Thyroid gland (tissue), 4 donors: ENCODE data around the gene HAGHL.

ENCODE experiments used
- CTCF ChIP-seq, 6 experiments: fragments of 200-600 bp in 3 of 6; fragments of 450-650 bp in 3 of 6; sonication (generic) in 3 of 6; IDR thresholded peaks; one replicate each; pipeline ENCODE4 v1.5.1; 2016 to 2019; ENCODE audit warnings: antibody characterized with exemption in 6 of 6, mild to moderate bottlenecking in 2 of 6, inconsistent platforms in 1 of 6, moderate library complexity in 1 of 6
- POLR2A ChIP-seq, 2 donors: fragments of 450-650 bp; IDR thresholded peaks; one replicate each; pipeline ENCODE4 v1.6.1; 2017; ENCODE audit warnings: antibody characterized with exemption in 2 of 2, mild to moderate bottlenecking in 2 of 2, moderate library complexity in 1 of 2

DNA sequence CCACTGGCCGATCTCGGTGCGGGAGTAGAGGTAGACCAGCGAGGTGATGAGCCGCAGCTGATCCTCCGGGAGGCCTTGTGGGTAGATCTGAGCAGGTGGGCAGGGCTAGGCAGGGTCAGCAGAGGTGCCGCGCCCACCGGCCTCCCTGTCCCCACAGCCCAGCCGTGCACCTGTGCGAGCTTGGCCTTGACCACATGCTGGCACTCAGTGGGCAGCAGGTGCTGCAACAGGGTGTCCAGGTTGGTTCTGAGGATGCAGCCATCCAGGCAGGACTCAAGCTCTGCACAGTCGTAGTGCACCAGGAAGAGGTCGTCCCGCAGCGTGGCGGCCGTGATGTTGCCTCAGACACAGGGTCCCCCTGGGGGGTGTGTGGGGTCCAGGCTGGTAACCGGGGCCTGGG is 46.1 kb downstream of the HAGHL start:
- TF ChIP-seq CTCF (IDR thresholded peaks at IDR 0.05) (no peak), POLR2A (IDR thresholded peaks at IDR 0.05) (no peak)
